GM19467 (cell line): ENCODE measurements around the gene TLE6.
"Not testable (repeated sequence)": the region's sequence is repeated elsewhere in the genome, so short reads cannot be mapped to it uniquely, and the experiment has no call there.

Experiments used
- ATAC-seq: cut with Tn5 transposase; IDR thresholded peaks from one replicate; pipeline ENCODE4 v1.9.1; 2021; ENCODE audit warnings: mild to moderate bottlenecking, moderate library complexity; ENCODE audit not compliant: unreplicated experiment

The TLE6 gene

GRCh38 chr19:2977001-2977745 lies at the start of gene TLE6:
TSS of gene TLE6 (plus strand) at chr19:2977564. CDS start at chr19:2978234, 670 bp downstream.
- ATAC-seq, result peak; percentile 94

GRCh38 chr19:2933490-2933910 lies 43.9 kb upstream of the TLE6 start:
- ATAC-seq, result no peak

GRCh38 chr19:2935863-2936262 lies 41.5 kb upstream of the TLE6 start:
- ATAC-seq, result not testable (repeated sequence)

GRCh38 chr19:2942928-2943640 lies 34.3 kb upstream of the TLE6 start:
- ATAC-seq, result no peak

- no peak for ATAC-seq
Measured at GRCh38 chr19:2944403-2944774, 33.0 kb upstream of the TLE6 start.

- ATAC-seq, result peak; percentile 93
Measured at GRCh38 chr19:2944775-2945574, 32.4 kb upstream of the TLE6 start, which contains the start of gene ZNF77. TSS of gene ZNF77 (minus strand) at chr19:2944971. CDS start at chr19:2944840, 131 bp downstream.

GRCh38 chr19:2945575-2946184 lies 31.7 kb upstream of the TLE6 start:
- no peak for ATAC-seq

GRCh38 chr19:2949939-2950285 lies 27.5 kb upstream of the TLE6 start:
- peak; percentile 7 for ATAC-seq

GRCh38 chr19:2950286-2951124 lies 26.9 kb upstream of the TLE6 start:
- peak; percentile 92 for ATAC-seq

- ATAC-seq, result no peak
Measured at GRCh38 chr19:2952953-2953481, 24.3 kb upstream of the TLE6 start.

- ATAC-seq, result no peak
Measured at GRCh38 chr19:2957160-2957559, 20.2 kb upstream of the TLE6 start.

GRCh38 chr19:2960120-2960519 lies 17.2 kb upstream of the TLE6 start:
- no peak for ATAC-seq

- no peak for ATAC-seq
Measured at GRCh38 chr19:2962018-2962670, 15.2 kb upstream of the TLE6 start.

- no peak for ATAC-seq
Measured at GRCh38 chr19:2963122-2963521, 14.2 kb upstream of the TLE6 start.

- not testable (repeated sequence) for ATAC-seq
Measured at GRCh38 chr19:2963631-2964030, 13.7 kb upstream of the TLE6 start.

- no peak for ATAC-seq
Measured at GRCh38 chr19:2964874-2965273, 12.5 kb upstream of the TLE6 start.

- no peak for ATAC-seq
Measured at GRCh38 chr19:2967972-2968371, 9.4 kb upstream of the TLE6 start.

GRCh38 chr19:2969104-2969504 lies 8.3 kb upstream of the TLE6 start:
- no peak for ATAC-seq

GRCh38 chr19:2970201-2970835 lies 7.0 kb upstream of the TLE6 start:
- ATAC-seq, result no peak
